Ishikawa (cell line): Measurements from ENCODE around the gene VRK2.

Experiments used
- CEBPB ChIP-seq: IDR thresholded peaks from 2 replicates; pipeline ENCODE4 v1.6.1; 2012
- CREB1 ChIP-seq: IDR thresholded peaks from 2 replicates; pipeline ENCODE4 v1.6.1; 2012; ENCODE audit warnings: low read depth
- EGR1 ChIP-seq: IDR thresholded peaks from 2 replicates; pipeline ENCODE4 v1.6.1; 2012
- EP300 ChIP-seq: IDR thresholded peaks from 2 replicates; pipeline ENCODE4 v1.6.1; 2012; ENCODE audit warnings: borderline replicate concordance
- FOXM1 ChIP-seq: IDR thresholded peaks from 2 replicates; pipeline ENCODE4 v1.6.1; 2012; ENCODE audit warnings: low read depth, borderline replicate concordance
- MAX ChIP-seq: IDR thresholded peaks from 2 replicates; pipeline ENCODE4 v1.6.1; 2012
- NFIC ChIP-seq: IDR thresholded peaks from 2 replicates; pipeline ENCODE4 v1.6.1; 2012
- RAD21 ChIP-seq: IDR thresholded peaks from 2 replicates; pipeline ENCODE4 v1.6.1; 2012; ENCODE audit warnings: low read depth
- REST ChIP-seq: IDR thresholded peaks from 2 replicates; pipeline ENCODE4 v1.6.1; 2012; ENCODE audit warnings: low read depth, mild to moderate bottlenecking
- TAF1 ChIP-seq: IDR thresholded peaks from 2 replicates; pipeline ENCODE4 v1.6.1; 2012; ENCODE audit warnings: low read depth, mild to moderate bottlenecking
- TCF12 ChIP-seq: IDR thresholded peaks from 2 replicates; pipeline ENCODE4 v1.6.1; 2012; ENCODE audit warnings: low read depth
- TEAD4 ChIP-seq: IDR thresholded peaks from 2 replicates; pipeline ENCODE4 v1.6.1; 2012
- USF1 ChIP-seq: IDR thresholded peaks from 2 replicates; pipeline ENCODE4 v1.6.1; 2012
- YY1 ChIP-seq: IDR thresholded peaks from 2 replicates; pipeline ENCODE4 v1.6.1; 2012; ENCODE audit warnings: low read depth
- ZBTB7A ChIP-seq: IDR thresholded peaks from 2 replicates; pipeline ENCODE4 v1.6.1; 2012; ENCODE audit warnings: low read depth

VRK2 gene

GRCh38 chr2:58010599-58010998, 36.0 kb upstream of the VRK2 start:
- no peak for TF ChIP-seq TCF12
- no peak for TF ChIP-seq MAX

- no peak for TF ChIP-seq EP300
- TF ChIP-seq TEAD4 = no peak
- TF ChIP-seq NFIC = no peak
- no peak for TF ChIP-seq TCF12
- TF ChIP-seq YY1 = no peak
- no peak for TF ChIP-seq USF1
- no peak for TF ChIP-seq ZBTB7A
- TF ChIP-seq RAD21 = no peak
- TF ChIP-seq REST = no peak
- no peak for TF ChIP-seq CEBPB
- TF ChIP-seq MAX = no peak
- TF ChIP-seq FOXM1 = no peak
- no peak for TF ChIP-seq TAF1
- no peak for TF ChIP-seq EGR1
- no peak for TF ChIP-seq CREB1
Observed at GRCh38 chr2:58019229-58019628, 27.4 kb upstream of the VRK2 start.

- TF ChIP-seq TAF1 (no peak), REST (no peak), MAX (no peak), YY1 (no peak), FOXM1 (no peak), CREB1 (no peak), ZBTB7A (no peak), USF1 (no peak), TCF12 (no peak), EGR1 (no peak), TEAD4 (no peak), EP300 (no peak), NFIC (no peak), RAD21 (no peak), CEBPB (no peak)
Observed at GRCh38 chr2:58025150-58025933, 21.3 kb upstream of the VRK2 start.

- TF ChIP-seq ZBTB7A (no peak), USF1 (no peak), RAD21 (no peak), TEAD4 (no peak), TCF12 (no peak), FOXM1 (no peak), YY1 (no peak), EP300 (no peak), NFIC (no peak), CEBPB (no peak), EGR1 (no peak)
Observed at GRCh38 chr2:58027029-58027428, 19.6 kb upstream of the VRK2 start.

DNA sequence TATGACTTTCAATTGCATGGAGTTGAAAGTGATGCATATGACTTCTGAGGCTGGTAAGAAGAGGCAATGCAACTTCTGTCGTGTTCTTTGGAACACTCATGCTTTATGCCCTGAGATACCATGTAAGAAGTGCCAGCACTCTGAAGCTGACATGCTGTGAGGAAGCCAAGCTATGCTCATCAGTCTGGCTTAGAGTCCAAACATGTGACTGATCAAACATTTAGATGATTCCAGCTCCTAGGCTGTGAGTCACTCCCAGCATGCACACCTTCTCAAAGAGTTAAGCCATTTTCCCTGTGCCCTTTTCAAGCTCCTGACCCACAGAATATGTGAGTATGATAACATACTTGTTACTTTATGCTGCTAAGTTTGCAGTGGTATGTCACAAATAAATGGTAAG, 15.8 kb upstream of the VRK2 start:
- no peak for TF ChIP-seq TEAD4
- TF ChIP-seq NFIC = no peak
- no peak for TF ChIP-seq CEBPB
- TF ChIP-seq EGR1 = no peak
- TF ChIP-seq TCF12 = no peak
- no peak for TF ChIP-seq MAX
- TF ChIP-seq RAD21 = no peak
- TF ChIP-seq ZBTB7A = no peak
- no peak for TF ChIP-seq REST
- no peak for TF ChIP-seq EP300
- TF ChIP-seq USF1 = no peak
- TF ChIP-seq FOXM1 = no peak
- no peak for TF ChIP-seq TAF1
- no peak for TF ChIP-seq YY1
- no peak for TF ChIP-seq CREB1
